ENCODE data around the gene SH3RF3.

- TF ChIP-seq CTCF (IDR thresholded peaks at IDR 0.05) (no peak), POLR2A (IDR thresholded peaks at IDR 0.05) (no peak)
Observed at GRCh38 chr2:109102588-109103233, 26.3 kb upstream of the SH3RF3 start.

Measured in adrenal gland (tissue), 5 donors.